ENCODE measurements around the gene NLE1.
"Not testable (repeated sequence)": the region's sequence is repeated elsewhere in the genome, so short reads cannot be mapped to it uniquely, and the experiment has no call there.

The NLE1 gene

GRCh38 chr17:35127751-35128514 is 14.2 kb downstream of the NLE1 start:
- FAIRE-seq: no peak

- FAIRE-seq: no peak
Observed at GRCh38 chr17:35121315-35121714, 20.8 kb downstream of the NLE1 start, which contains the start of gene FNDC8. FNDC8 (plus strand) TSS chr17:35121615; CDS start chr17:35121694, 79 bp downstream.

DNA sequence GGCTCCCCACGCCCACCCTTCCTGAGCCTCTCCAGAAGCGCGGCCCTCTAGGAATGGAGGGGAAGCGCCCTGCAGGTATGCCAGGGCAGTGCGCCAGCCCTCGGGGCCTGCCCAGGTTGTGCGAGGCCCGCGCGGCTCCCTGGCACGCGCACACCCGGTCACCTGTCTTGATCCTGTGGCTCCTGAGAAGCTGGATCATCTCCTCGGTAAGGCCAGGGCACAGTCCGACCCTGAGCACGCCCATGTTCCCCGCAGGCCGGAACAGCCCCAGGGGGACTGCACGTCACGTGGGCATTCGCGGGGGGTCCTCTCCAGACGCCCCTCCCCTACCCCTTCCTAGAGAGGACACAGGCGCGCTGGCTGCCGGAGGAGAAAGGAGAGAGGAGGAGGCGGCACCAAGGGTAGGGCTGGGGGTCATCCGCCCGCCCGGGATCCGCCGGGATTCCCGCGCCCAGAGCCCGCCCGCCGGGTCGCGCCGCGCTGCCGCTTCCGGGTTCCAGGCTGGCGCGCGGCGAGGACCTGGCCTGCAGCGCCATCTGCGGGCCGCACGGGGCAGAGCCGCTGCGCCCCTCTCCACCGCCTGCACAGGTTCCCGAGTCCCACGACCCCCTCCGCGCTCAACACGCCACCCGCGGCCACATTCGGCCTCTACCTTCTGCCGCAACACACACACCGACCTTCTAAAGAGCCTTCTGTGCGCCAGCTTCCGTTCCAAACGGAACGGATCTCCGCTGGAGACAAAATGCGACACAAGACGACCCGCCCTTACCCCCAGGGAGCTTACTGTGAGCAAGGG is 22.5 kb downstream of the NLE1 start, which contains the start of gene RAD51D:
Gene RAD51D (minus strand): TSS at position 491 of the 796 bp plus-strand sequence. CDS start 247 bp downstream, at position 244.
- FAIRE-seq: no peak

- no peak for FAIRE-seq
Observed at GRCh38 chr17:35117984-35118383, 24.1 kb downstream of the NLE1 start.

DNA sequence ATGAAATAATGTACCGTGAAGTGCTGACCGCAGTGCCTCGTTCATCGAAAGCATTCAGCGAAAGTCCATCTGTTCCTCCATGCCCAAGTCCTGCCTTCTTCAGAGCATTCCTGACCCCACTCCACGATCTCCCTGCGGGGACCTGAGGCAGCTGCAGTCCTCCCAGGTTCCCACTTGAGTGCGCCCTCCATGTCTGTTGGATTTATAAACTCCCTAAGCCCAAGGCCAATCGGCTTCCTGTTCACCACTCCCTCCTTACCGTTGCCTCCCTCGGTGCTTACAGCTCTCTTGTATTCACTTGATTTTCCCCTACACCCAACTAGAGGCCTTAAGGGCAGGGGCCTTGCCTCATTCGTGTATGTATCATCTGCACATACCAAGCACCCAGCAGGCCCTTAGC is 25.3 kb downstream of the NLE1 start:
- no peak for FAIRE-seq

DNA sequence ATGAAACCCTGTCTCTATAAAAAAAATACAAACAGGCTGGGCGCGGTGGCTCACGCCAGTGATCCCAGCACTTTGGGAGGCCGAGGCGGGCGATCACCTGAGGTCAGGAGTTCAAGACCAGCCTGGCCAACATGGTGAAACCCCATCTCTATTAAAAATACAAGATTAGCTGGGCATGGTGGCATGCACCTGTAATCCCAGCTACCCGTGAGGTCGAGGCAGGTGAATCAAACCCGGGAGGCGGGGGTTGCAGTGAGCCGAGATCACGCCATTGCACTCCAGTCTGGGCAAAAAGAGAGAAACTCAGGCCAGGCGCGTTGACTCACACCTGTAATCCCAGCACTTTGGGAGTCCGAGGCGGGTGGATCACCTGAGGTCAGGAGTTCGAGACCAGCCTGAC is 31.3 kb downstream of the NLE1 start:
- not testable (repeated sequence) for FAIRE-seq

GRCh38 chr17:35104844-35105450 is 37.2 kb downstream of the NLE1 start:
- no peak for FAIRE-seq

GRCh38 chr17:35103271-35103670 is 38.8 kb downstream of the NLE1 start:
- no peak for FAIRE-seq

GRCh38 chr17:35101725-35102124 is 40.4 kb downstream of the NLE1 start:
- FAIRE-seq: no peak

DNA sequence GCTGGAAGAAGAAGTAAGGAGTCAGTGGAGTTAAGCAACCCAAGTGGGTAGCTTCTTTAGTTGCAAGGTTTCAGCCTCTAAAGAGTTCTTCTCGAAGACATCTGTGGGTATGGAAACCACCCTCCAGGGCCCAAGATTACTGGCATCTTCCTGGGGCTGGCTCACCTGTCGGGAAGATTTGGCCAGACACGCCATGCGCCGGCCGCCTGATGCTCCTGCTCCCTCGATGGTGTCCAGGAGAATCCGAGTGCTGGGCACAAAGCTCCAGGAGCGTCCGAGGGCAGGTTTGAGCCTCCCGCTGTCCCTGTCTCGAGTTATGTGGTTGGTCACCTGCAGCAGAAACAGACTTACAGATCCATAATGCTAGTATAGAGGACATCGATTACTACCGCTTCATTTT is 41.1 kb downstream of the NLE1 start:
- FAIRE-seq: no peak

- FAIRE-seq: no peak
Observed at GRCh38 chr17:35099908-35100307, 42.2 kb downstream of the NLE1 start.

DNA sequence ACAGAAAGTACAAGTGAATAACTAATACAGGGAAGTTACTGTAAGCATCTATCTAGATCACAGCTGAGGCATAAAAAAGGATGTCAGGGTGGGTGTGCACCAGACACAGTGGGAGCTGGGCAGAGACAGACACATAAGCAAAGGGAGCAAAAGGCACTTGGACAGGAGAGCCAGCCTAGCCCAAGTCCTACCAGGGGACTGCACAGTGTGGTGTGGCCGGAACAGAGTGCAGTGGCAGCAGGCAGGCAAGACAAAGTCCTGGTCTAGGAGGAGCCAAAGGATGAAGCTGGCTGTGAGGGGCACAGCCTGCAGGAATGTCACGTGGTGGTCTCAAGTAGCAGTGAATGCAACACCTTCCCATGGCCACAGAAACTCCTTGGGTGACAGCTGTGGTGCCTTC is 44.3 kb downstream of the NLE1 start:
- no peak for FAIRE-seq

GRCh38 chr17:35095741-35096140 is 46.4 kb downstream of the NLE1 start:
- FAIRE-seq: no peak

GRCh38 chr17:35094902-35095301 is 47.2 kb downstream of the NLE1 start:
- no peak for FAIRE-seq

GRCh38 chr17:35090707-35091106 is 51.4 kb downstream of the NLE1 start:
- not testable (repeated sequence) for FAIRE-seq

DNA sequence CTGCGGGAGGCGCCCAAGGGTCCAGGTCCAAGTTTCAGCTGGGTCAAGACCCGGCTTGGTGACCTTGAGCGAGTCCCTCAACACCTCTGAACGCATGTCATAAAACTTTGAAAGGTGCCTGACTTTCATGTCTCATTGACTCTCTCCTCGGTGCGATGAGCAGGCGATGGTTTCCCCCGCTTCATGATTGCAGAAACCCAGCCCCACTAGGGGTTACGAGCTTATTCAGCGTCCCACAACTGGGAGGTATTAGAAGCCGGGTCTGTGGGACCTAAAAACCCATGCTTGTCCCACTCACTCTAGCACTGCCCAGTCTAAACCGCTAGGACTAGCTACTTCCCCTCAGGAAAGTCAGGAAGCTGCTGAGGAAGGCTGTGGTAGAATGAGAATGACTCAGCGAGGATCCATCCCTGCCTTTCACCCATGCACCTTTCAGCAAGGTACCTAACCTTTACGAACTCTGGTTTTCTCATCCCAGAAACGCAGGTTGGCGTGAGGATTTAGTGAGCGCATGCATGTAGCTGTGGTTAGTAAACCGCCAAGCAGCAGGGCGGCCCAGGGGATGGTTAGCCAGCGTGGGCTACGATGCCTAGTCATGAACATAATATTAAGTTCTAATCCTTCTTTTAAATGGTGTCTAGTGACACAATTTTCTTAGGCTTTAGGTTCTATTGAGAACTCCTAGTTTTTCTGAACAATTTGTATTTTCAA is 52.4 kb downstream of the NLE1 start:
- FAIRE-seq: no peak

DNA sequence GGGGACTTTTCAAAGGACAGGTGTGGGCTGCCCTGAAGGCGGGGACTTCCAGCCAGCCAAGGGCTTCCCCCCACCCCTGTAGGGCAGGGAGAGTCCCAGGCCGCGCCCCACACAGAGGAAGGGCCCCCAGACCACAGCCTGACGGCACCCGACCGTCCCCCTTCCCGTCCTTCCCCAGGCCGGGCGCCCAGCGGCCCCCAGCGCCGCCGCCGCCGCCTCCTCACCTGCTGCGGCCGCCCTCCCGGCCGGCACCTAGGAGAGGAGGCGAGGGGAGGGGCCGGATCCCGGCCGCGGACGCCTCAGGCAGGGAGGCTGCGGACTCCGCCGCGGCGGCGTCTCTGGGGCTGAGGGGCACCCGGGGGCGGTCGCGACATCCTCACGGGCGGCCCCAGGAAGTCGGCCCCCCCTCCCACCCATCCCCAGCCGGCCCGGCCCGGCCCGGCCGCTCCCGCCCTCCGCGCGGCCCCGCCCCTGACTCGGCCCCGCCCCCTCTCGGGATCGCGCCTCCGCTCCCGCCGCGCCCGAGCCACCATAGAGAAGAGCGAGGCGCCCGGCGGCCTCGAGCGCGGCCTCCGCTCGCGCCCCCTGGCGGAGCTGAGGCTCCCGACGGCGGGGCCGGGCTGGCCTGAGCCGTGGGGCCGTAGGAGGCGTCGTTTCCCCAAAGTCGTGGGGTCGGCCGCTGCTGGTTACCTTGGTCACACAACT is 53.1 kb downstream of the NLE1 start:
- no peak for FAIRE-seq

DNA sequence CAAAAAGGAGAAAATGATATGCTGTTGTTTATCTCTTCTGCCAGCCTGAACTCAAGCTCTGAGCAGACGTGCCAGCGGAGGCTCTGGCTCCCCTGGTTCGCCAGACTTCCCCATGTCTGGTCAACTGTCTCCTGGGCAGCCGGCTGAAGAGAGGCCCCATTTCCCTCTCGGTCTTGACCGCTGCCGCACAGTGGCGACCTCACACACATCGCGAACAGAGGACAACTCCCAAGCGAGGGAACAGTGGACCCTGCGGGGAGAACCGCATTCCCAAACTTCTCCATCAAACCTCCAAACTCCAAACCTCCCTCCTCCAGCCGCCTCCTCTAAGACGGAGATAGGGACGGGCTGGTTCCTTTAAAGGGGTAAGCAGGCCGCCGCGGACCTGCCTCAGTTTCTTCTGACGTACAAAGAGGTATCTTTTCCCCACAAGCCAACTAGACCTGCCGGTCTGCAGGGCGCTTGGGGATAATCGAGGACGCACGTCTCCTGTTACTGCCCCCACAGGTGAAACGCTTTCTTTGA is 53.7 kb downstream of the NLE1 start:
- FAIRE-seq: no peak

DNA sequence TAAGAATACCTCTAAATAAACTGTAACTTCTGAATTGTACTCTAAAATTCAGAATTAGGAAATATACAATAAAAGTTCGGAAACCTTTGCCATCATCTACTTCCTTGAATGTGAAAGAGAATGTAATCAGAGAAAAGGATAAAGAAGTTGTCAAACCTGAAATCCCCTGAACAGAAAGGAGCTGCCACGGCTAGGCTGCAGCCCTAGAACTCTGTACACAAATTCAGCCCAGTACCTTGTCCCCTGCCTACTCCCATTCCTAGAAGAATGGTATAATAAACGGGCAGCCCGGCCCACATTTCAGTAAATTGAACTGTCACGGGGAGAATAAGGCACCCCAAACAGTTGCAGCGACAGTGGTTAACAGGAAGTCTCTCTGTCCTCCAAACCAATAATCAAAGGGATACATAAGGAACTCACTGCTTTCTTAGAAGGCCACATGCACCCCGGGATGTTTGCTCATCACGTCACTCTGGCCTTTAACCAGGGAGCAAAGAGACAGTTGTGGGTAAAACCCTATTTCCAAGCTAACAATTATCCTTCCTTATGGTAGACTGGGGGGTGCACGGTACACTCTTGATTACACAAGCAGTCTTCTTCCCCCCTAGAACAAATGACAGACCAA is 54.3 kb downstream of the NLE1 start:
- no peak for FAIRE-seq

- FAIRE-seq: no peak
Observed at GRCh38 chr17:35086931-35087573, 55.1 kb downstream of the NLE1 start.

GRCh38 chr17:35086164-35086563 is 55.9 kb downstream of the NLE1 start:
- FAIRE-seq: no peak
